ENCODE data around the gene MTAP.

DNA sequence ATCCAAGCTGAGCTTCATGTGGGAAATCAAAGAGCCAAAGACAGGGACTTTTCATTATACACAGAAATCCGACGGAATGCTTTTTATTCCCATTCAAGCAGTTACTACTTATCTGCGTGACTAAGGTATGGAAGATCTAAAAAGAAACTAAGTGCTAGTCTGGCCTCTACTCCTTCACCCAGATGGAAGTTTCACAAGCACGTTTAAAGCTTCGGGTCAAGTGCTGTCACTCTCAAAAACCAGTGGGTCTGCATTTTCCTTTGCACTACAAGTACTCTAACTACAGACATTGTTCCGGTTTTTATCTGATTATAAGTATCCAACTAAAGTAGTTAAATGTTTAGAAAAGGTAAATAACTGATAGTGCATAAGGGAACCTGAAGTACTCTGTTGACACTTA lies 13.7 kb upstream of the MTAP start:
- TF ChIP-seq EP300 (conservative IDR thresholded peaks at IDR 0.05; ENCODE audit: poor library complexity, severe bottlenecking) (no peak), EZH2 (IDR thresholded peaks at IDR 0.05; ENCODE audit: borderline replicate concordance, insufficient read depth, low read length, poor library complexity, severe bottlenecking) (no peak), POLR2AphosphoS5 (IDR thresholded peaks at IDR 0.05) (no peak), RAD21 (conservative IDR thresholded peaks at IDR 0.05) (no peak), TAF1 (IDR thresholded peaks at IDR 0.05; ENCODE audit: low read depth) (no peak)
- TF ChIP-seq, protein P1, sequence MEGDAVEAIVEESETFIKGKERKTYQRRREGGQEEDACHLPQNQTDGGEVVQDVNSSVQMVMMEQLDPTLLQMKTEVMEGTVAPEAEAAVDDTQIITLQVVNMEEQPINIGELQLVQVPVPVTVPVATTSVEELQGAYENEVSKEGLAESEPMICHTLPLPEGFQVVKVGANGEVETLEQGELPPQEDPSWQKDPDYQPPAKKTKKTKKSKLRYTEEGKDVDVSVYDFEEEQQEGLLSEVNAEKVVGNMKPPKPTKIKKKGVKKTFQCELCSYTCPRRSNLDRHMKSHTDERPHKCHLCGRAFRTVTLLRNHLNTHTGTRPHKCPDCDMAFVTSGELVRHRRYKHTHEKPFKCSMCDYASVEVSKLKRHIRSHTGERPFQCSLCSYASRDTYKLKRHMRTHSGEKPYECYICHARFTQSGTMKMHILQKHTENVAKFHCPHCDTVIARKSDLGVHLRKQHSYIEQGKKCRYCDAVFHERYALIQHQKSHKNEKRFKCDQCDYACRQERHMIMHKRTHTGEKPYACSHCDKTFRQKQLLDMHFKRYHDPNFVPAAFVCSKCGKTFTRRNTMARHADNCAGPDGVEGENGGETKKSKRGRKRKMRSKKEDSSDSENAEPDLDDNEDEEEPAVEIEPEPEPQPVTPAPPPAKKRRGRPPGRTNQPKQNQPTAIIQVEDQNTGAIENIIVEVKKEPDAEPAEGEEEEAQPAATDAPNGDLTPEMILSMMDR (IDR thresholded peaks at IDR 0.05; ENCODE audit: poor library complexity, severe bottlenecking): no peak

Data from neural cell (in vitro differentiated cells).